Activated CD8-positive, alpha-beta memory T cell treated with anti-CD3 and anti-CD28 coated beads for 24 hours (primary cell): ENCODE results near the gene LRTM2.
A peak's percentile ranks its signal among the peaks of the same experiment; 100 is the strongest.

ENCODE experiments used
- DNase-seq: peaks from one replicate; pipeline ENCODE4 v3.0.0-alpha.2; 2020

LRTM2 gene

DNA sequence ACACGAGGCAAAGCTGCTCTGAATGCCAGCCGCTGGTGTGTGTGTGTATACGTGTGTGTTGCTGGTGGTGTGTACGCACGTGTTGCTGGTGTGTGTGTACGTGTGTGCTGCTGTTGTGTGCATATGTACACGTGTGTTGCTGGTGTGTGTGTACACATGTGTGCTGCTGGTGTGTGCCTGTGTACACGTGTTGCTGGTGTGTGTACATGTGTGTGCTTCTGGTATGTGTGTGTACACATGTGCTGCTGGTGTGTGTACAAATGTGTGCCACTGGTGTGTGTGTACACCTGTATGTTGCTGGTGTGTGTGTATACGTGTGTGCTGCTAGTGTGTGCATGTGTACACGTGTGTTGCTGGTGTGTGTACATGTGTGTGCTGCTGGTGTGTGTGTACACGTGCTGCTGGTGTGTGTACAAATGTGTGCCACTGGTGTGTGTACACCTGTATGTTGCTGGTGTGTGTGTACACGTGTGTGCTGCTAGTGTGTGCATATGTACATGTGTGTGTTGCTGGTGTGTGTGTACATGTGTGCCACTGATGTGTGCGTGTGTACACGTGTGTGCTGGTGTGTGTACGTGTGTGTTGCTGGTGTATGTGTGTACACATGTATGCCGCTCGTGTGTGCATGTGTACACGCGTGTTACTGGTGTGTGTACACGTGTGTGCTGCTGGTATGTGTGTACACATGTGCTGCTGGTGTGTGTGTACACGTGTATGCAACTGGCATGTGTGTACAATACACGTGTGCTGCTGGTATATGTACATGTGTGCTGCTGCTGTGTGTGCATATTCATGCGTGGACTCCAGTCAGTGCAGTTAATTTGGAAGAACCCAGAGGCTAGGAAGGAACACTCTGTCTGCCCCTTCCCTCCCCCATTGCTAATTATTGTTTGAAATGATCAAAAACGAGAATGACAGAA is 50.9 kb downstream of the LRTM2 start:
- peak; percentile 24 for DNase-seq

DNA sequence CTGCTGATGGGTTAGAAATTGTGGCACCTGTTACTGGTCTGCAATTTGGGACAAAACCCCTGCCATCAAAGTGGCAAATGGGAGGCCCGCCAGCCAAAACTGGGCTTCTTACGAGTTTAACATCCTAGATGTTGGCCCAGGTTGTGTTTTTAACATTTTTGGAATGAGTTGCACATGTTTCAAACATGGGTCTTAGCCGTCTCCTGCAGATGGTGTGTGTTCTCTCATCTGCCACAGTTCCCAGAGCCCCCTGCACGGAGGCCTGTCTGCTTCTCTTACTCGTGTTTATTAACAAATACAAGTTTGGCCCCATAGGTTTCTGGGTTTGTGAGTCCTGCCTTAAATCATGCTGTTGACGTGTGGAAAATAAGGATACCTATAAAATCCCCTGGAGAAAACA is 51.6 kb downstream of the LRTM2 start:
- peak; percentile 26 for DNase-seq

DNA sequence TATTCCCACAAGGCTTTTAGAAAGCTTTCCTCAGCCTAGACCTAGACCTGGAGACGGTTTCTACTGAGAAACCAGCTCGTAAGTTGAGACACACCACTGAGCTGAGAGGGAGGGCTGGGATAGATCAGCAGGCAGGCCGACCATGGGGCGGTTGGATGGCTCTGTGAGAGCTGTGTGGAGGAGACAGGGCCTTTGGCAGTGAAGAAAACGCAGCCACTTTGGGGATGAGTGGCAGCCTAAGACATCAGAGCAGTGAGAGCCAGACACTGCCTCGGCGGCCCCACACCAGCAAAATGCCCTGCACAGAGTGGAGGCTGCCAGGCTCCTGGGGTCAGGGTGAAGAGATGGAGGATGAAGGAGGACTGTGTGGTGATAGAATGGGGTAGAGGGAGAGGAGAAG is 52.1 kb downstream of the LRTM2 start:
- peak; percentile 9 for DNase-seq

DNA sequence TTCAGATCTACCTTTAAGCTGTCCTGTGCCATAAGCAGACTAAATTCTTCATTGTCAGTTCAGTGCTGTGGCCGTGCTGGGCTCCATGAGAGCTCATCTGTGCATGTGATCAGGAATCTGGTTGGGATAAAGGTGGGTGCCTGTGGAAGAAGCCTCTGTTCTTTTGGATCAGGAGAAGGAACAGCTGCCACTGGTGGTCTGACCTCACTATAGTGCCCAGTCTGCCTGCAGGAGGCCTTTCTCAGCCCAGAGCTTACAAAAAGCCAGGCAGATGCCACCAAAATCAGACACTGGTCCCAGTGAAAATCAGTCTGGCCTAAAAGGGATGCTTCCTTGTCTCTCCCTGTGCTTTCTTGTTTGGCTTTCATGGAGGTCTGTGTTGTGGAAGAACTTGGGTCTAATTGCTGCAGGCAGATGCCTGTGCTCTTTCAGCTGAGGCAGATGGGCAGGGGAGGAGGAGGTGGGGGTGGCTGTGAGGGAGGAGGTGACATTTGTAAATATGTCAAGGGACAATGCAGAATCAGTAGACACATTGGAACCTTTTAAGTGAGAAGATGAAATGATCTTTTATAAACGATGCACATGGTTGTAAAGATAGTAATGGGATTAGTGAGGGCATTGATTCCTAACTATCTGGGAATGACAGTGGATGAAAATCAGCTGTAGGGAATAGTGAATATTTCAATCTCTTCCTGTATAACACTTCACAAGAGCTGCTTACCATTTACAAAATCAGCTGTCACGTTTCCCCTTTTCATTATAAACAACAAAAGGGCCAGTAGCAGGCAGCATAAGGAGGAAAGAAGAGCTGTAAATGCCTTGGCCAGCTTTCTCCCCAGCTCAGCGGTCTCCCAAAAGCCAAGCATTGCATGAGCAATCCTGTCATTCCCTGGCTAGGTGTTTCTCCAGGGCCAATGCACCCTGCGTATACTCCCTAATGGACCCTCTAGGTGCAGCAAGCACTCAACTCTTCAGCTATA is 53.5 kb downstream of the LRTM2 start:
- DNase-seq = peak; percentile 17

DNA sequence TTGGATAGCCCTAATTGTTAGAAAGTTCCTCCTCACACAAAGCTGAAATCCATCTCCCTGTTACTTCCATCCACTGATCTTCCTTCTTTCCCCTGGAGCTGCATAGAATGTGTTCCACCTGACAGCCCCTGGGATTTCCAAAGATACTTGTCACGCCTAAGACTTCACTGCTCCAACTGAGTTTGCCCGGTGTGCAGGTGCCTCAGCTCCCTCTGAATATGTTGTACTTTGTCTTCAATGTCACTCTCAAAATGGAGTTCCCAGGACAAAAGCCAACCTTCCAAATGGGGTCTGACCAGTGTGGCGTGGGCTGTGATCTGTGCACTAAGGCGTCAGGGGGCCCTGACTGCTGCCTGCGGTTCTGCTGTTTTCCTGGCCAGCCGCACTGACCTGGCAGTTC is 55.2 kb downstream of the LRTM2 start:
- DNase-seq = no peak

DNA sequence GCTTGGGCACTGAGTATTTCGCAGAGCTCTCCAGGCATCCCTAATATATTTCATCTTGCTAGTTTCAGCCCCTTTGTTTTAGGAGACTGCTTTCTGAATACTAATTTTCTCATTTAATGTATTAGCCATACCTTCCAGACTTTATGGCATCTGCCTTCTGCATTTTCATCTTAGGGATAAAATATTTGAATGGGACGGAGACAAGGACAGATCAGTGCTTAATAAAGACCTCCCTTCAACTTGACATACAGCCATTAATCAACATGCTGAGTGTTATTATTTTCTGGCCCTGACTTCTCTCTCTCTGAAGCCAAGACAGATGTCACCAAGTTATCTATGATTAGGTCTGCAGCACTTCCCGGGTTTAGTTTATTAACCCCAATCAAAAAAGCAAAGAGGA is 55.7 kb downstream of the LRTM2 start:
- no peak for DNase-seq

DNA sequence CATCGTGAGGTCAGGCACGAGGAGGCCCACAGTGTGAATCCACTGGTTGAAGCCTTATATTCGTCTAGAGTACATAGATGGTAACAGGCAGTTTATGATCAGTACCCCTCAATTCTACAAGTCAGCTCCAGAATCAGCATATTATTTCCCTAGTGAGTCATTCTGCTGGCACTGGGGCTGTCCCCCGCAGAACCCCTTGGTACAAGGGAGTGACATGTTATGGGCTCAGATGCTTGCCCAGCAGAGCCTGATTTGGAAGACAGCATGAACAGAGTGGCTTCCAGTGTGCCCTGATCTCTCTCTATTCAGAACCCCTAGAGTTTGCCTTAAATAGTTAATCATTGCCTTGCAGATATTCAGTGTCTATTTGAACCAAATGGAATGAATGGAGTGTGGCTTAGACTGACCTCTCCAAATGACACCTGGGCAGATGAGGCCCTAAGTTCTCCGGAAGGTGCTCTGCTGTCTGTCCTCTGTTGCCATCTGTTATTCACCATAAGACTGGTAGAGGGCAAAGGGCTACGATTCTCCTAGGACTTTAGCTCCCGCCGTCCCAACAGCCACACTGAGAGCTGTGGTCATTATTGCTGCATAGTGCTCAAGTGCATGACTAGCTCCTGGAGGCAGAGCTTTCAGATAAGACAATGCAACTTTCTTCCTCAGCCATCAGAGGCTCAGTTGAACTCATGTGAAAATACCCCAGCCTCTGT is 57.0 kb downstream of the LRTM2 start:
- DNase-seq = peak; percentile 41

DNA sequence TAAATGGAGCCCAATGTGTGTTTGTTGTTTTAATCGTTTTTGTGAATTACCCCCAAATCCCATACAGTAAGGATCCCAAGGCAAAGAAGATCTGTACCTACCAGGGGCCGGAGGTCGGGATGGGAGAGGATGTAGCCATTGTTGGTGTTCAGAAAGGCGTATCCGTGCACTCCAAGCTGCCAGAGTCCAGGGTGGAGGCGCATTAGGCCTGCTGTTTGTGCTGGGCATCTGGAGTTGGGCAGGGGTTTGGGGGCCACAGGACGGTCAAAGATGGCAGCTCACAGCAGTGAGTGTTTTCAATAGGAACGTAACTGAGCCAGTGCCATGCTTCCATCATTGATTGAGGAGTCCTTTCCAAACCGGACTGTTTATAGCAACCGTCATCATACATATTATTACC is 57.8 kb downstream of the LRTM2 start:
- DNase-seq = peak; percentile 15

DNA sequence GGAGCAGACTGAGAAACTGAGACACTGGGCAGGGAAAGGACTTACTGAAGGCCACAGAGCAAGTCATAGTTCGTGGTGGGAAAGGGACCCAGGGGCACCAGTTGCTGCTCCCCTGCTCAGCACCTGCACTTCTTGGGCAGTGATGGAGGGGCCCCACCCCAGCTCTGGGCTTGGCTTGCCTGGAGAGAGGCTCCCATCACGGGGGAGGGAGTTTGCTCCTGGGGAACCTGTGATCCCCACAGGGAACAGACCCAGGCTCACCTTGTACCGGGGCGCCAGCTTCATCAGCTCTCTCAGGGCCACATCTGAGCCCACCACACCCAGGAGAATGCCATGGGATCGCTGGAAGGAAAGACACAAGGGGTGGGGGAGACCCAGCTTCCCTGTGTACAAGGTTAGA is 58.3 kb downstream of the LRTM2 start:
- peak; percentile 28 for DNase-seq

DNA sequence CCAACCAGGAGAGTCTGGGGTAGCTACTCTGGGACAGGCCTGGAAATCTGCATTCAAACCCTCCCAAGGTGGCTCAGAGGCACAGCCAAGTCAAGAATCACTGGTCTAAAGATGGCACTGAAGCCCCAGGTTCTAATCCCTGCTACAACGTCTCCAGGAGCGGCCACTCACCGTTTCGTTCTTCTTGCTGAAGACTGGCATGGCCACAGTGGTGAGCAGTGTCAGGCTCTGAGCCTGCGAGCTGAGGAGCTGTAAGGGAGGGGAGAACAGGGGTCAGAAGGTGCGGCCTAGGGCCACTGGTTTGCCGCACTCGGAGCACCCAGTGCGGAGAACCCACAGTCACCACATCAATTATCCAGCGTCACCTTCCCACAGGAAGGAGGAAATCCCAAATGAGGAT is 59.3 kb downstream of the LRTM2 start:
- DNase-seq = no peak

DNA sequence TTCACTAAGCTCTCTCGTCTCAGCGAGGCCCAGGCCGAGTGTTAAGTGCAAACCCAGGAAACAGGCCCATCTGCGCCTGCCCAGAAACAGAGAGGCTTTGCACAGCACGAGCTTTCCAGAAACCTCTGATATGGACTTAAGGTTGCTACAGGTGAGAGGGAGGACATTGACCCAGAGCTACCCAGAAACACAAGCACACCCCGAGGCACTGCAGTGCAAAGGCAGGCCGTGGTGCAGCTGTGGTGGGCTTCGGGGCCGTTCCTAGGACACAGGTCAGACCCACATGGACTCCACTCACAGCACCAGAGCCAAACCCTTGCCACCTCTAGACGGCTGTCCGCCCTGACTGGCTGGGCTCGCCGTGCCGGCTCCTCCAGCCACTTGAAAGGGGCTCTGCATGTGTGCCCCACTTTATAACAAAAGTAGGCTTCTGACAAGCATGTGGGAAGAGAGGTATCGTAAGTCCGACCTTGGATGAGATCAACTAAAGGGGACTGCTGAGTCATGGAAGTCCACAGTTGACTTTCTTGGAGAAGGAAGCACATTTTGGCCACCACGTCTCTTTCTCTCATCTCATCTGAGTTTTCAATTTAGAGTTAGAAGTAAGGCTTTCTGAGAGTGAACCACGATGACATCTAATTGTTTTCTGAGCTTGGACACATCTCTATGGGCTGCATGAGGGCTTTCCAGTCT is 59.9 kb downstream of the LRTM2 start:
- DNase-seq = no peak

DNA sequence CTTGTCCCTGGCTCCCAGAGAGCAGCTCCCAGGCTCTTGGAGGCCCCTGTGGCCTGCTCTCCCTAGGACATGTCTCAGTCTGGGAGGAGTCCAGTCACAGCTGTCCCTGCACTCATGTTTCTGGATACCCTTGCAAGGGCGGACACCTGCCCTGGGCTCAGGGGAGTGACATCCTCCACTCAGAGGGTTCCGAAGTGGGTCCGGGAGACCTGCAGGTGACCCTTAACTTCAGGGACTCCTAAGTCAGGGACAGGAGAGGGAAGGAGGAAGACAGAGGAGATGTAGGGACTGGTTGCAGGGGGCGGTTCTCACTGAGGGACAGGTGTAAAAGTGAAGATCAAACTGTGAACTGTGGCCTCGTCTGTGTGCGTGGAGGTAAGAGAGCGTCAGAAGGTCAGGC is 60.5 kb downstream of the LRTM2 start:
- peak; percentile 43 for DNase-seq

DNA sequence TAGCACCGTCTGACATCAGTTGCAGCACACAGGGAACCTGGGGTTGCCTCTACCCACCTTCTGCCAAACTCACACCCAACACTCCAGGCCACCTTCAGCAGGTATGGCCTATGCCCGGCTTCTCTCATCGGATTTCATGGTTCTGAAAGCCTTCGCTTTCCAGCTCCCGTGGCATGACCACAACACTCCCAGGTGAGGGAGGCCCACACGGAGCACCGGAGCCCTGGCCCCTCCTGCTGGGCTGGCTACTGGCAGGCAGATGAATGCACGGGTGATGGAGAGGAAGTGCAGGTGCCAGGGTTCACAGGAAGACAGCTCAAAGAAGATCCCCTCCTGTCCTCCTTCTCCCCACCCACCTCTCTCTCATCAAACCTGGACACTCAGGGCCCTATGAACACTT is 60.9 kb downstream of the LRTM2 start:
- DNase-seq = peak; percentile 30

DNA sequence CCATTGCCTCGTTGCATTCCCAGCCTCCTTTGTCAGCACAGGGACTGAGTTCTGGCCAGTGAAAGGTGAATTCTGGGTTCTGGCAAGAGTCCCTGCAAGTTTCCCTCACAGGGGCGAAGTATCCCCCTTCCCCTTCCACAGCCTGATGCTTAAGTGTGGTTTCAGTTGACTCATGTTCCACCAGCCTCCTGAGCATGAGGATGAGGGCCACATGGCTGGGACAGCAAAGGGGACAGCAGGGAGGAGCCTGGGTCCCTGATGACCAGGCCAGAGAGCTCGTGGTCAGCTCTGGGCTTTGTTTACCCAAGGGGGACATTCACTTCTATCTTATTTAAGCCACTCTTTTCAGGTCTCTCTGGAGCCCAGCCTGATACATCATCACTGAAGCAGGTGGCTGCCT is 61.6 kb downstream of the LRTM2 start:
- DNase-seq = peak; percentile 26

DNA sequence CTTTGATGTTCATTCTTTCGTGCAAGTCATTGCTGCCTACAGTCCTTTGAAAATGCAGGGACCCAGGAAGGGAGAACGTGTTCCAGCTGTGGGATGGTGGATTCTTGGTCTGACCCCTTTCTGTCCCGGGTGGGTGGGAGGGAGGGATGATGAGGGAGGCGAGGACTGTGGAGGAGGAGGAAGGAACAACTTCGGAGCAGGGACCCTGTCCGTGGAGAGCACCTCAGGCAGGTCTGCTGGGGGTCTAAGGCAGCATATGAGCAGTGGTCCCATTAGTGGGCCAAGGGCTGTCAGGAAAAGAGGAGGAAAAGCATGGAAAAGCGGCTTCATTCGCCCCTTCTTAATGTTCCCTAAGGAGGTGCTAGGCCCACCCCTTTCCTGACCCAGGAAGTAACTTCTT is 62.0 kb downstream of the LRTM2 start:
- DNase-seq = peak; percentile 24

DNA sequence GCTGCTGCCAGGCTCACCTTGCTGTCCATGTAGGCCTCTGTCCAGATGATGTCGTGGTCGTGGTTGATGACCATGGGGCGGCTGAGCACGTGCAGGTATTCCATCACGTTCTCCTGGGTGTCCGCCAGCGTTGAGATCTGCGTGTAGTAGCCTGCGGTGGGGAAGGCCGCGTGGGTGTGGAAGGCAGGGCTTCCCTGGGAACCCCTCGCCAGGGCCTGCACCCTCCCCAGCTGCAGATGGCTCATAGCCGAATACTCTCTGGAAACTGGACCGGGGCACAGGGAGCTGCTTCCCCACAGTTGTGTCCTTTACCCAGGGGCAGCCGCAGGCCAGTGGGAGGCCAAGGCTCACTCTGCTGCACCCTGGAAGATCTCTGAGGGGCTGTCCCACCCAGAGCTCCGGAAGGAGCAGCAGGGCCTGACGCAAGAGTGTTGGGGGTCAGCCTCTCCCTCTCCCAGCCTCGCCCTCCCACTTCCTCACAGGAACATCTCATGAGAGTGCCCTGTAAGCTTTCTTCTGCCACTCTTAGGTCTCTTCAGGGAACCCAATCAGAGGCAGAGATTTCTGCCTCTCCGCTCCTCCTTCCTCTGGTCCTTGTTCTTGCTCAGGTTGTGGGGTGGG is 62.6 kb downstream of the LRTM2 start:
- peak; percentile 26 for DNase-seq

DNA sequence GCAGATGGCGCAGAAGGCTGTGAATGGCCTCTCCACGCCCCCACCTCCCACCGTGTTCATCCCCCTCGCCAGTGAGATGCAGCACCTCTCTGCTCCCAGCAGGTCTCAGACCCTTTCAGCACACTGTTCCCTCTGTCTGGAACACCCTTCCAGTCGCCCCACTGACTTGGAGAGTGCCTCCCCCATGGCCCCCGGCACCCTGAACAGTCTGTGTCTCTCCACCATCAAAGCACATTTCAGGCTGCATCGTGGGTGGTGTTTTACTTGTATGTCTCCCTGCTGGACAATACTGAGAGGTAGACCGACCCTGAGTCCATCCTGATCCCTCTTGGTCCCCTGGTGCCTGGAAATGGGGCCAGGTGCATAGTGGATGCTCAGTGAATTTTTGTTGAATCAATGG is 63.1 kb downstream of the LRTM2 start:
- peak; percentile 11 for DNase-seq

DNA sequence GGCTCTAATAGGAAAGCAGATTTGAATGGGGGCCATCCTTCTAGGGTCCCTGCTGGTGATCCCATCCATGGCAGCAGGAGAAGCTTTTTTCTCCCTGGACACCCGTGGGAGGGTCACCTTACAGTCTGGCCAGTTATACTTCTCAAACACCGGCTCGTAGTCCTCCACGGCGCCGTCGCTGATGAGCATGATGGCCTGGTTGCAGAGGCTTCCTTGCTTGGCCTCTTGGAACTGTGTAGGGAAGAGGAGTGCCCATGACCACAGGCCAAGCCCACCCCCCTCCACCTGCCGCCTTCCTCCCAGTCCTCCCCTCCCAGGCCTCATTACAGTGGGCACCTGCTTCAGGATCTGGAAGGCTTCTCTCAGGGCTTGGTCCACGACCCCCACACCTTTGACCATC is 64.3 kb downstream of the LRTM2 start:
- no peak for DNase-seq

DNA sequence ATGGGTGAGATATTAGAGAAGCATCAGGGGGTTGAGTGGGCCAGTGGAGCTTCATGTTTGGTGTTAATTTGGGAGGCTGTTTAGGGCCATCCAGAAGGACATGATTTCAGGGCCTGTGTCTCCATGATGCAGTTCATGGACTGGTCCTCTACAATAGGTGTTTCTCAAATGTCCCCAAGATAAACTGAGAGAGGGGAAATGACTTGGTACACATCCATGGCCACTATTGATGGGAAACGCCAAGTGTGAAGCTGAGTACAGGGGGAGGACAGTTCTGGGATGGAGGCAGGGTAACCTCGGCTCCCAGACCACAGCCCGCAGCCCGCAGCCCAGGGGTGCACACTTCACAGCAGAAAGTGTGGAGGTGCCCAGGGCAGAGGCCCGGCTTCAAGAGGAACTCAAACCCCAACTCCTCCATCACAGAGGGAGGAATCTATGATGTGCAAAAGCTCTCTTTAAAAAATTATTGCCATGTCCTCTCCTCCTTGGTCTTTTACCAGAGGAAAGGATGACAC is 64.8 kb downstream of the LRTM2 start:
- DNase-seq = no peak

DNA sequence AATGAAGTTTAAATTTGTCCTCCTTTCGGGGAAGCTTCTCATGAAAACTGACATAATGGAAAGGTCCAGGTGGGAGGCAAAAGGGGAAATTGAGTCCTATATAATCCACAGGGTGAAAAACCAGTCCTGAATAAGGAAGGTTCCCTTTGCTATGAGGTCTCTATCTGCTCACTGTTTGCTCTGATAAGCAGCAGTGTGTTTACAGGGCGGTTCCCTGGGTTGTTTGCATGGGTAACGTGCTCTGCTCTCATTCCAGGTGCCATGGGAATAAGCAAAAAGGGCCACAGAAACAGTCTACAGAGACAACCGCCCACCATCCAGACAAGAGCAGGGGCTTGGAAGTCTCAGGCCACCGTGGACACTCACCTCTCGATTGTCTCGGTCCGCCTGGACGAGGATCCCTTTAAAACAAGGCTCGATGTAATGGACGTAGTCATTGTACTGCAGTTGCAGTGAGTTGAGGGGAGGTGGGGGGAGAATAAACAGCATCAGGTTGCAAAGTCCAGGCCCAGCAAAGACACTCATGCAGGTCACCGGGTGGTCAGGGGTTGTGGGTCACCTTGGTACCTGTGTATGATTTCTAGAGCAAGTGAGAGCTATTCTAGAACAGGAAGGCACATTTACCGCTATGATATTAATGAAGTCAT is 65.4 kb downstream of the LRTM2 start:
- no peak for DNase-seq
